Adrenal gland (tissue), 12 donors: ENCODE results near the gene CLIP4. TPM values are rescaled to one million over a fixed set of nuclear protein-coding genes. Genes with fewer than 3 reads are reported as not detected.

Experiments used
- DNase-seq, 7 donors: peaks; one replicate each; pipeline ENCODE4 v3.0.0-alpha.2; 2019 to 2020
- H3K27ac ChIP-seq, 5 donors: fragments of 200-600 bp; sonication (generic) in 4 of 5; 1 replicate in 3 of 5; 2 replicates in 2 of 5; pipeline versions ENCODE4 v1.5.1 to v1.8.0; 2016 to 2020; ENCODE audit warnings: mild to moderate bottlenecking in 1 of 5
- H3K27me3 ChIP-seq: fragments of 200-600 bp; 2 replicates; pipeline ENCODE4 v1.8.0; 2021
- H3K36me3 ChIP-seq, 2 donors: fragments of 200-600 bp; replicated peaks in 1 of 2; 1 replicate in 1 of 2; 2 replicates in 1 of 2; pipeline versions ENCODE4 v1.5.1 to v1.8.0; 2018 to 2022
- H3K4me1 ChIP-seq, 2 donors: fragments of 200-600 bp; replicated peaks in 1 of 2; 1 replicate in 1 of 2; 2 replicates in 1 of 2; pipeline versions ENCODE4 v1.5.1 to v1.8.0; 2018 to 2021
- H3K4me3 ChIP-seq, 4 donors: fragments of 200-600 bp; sonication (generic) in 3 of 4; one replicate each; pipeline ENCODE4 v1.5.1; 2016 to 2018
- H3K9me3 ChIP-seq, 3 donors: fragments of 200-600 bp; sonication (generic) in 1 of 3; replicated peaks in 1 of 3; 1 replicate in 2 of 3; 2 replicates in 1 of 3; pipeline versions ENCODE4 v1.5.1 to v1.8.0; 2016 to 2021
- POLR2A ChIP-seq, 2 donors: fragments of 450-650 bp; IDR thresholded peaks; one replicate each; pipeline ENCODE4 v1.6.1; 2017; ENCODE audit warnings: antibody characterized with exemption in 2 of 2, mild to moderate bottlenecking in 2 of 2, moderate library complexity in 1 of 2
- WGBS, 4 donors: extraction: QIAGEN DNeasy Blood & Tissue Kit in 2 of 4; methylation state at CpG; one replicate each; pipeline versions ENCODE4 v1.1.5 to v1.1.7; 2013 to 2017; 5-methylcytosine and 5-hydroxymethylcytosine counted together
- intact Hi-C, 2 donors: fragments of 100-400 bp; cut with DNase I; formaldehyde crosslinking; loops; one replicate each; pipeline versions ENCODE4 v1.14.1 to v1.15.0; 2022 to 2023
- polyA plus RNA-seq, 3 donors: library from polyadenylated mRNA; stranded (reverse); fragments of 200-250 nt in 2 of 3; fragments of 350-450 nt in 1 of 3; fragmentation: Illumina TruSeq in 1 of 3; extraction: RNeasy Lipid Tissue Mini Kit (QIAGEN cat#74804) in 1 of 3; gene quantifications; one replicate each; pipeline ENCODE4 v1.2.3, GENCODE V29; 2013 to 2014
- total RNA-seq, 9 donors: library from RNA; depleted of rRNA in 4 of 9; stranded (reverse); fragments of >200 nt in 4 of 9; fragments of 120-200 nt in 1 of 9; fragmentation: NEBNext Ultra II Directional in 1 of 9; extraction: Animal tissue kit (Norgen Biotek cat#: 25700) in 1 of 9; gene quantifications; one replicate each; pipeline versions ENCODE4 v1.1.0 to v1.2.4, GENCODE V29; 2013 to 2023
- TF ChIP-seq, protein P1 (sequence below), 6 experiments: fragments of 450-650 bp in 4 of 6; fragments of 200-600 bp in 2 of 6; sonication (generic) in 1 of 6; IDR thresholded peaks; 1 replicate in 5 of 6; 2 replicates in 1 of 6; pipeline versions ENCODE4 v1.5.1 to v1.8.0; 2016 to 2021; ENCODE audit warnings: antibody characterized with exemption in 6 of 6, mild to moderate bottlenecking in 2 of 6, moderate library complexity in 1 of 6
- donor health status: healthy with polysubstance abuse.
- donor health status: Bipolar disorder and iron deficiency.
- donor health status: DM: yes; HTN: yes; CAD: no.
- donor health status: DM: no; HTN: no; CAD: no.
- donor health status: DM: no; HTN: no; CAD: no.
- donor health status: DM: yes; HTN: yes; CAD: no.

CLIP4 gene
- total and polyA plus RNA-seq, 12 donors, result 6.1 to 30.5 (median 16.6) TPM

DNA sequence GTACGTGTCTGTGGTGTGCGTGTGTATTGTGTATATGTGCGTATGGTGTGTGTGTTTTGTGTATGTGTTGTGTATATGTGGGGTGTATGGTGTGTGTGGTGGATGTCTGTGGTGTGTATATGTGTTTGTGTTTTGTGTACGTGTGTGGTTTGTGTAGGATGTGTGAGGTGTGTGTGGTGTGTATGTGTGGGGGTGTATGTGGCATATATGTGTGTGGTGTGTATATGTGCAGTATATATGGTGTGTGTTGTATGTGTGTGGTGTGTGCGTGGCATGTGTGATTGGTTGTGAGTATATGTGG lies 101.3 kb downstream of the CLIP4 start:
- TF ChIP-seq POLR2A (IDR thresholded peaks at IDR 0.05), result no peak
- TF ChIP-seq, protein P1, sequence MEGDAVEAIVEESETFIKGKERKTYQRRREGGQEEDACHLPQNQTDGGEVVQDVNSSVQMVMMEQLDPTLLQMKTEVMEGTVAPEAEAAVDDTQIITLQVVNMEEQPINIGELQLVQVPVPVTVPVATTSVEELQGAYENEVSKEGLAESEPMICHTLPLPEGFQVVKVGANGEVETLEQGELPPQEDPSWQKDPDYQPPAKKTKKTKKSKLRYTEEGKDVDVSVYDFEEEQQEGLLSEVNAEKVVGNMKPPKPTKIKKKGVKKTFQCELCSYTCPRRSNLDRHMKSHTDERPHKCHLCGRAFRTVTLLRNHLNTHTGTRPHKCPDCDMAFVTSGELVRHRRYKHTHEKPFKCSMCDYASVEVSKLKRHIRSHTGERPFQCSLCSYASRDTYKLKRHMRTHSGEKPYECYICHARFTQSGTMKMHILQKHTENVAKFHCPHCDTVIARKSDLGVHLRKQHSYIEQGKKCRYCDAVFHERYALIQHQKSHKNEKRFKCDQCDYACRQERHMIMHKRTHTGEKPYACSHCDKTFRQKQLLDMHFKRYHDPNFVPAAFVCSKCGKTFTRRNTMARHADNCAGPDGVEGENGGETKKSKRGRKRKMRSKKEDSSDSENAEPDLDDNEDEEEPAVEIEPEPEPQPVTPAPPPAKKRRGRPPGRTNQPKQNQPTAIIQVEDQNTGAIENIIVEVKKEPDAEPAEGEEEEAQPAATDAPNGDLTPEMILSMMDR (IDR thresholded peaks at IDR 0.05), result no peak
- Histone ChIP-seq H3K4me1 (no peaks in the 10 kb centered on the region), H3K27me3 (no peaks in the 10 kb centered on the region), H3K27ac (no peak overlapping the region), H3K36me3 (no peaks in the 10 kb centered on the region), H3K4me3 (no peak overlapping the region), H3K9me3 (no peaks in the 10 kb centered on the region)
- intact Hi-C loops, result no loop called here
- DNase-seq, result no peak
- 84 to 90% (median 86%) methylated on average over 5 of the region's 5 CpGs for WGBS, 4 donors

DNA sequence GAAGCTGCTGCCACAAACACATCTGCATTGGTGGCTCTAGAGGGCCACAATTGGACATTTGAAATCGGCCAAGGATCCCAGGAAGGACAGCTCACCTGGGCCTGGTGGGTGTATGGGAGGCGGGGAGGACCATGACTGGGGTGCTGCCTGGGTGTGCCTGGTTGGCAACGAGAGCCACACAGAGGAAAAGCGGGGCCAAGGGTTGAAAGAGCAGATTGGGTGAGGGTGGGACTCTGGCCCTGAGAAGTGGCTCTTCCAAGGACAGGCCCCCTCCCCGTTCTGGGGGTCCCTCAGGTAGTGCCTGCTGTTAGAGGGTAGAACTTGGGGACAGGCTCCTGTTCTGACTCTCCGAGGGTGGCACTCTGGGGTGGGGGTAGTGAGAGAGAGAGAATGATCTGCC lies 102.9 kb downstream of the CLIP4 start:
- intact Hi-C loops, result no loop called here
- Histone ChIP-seq H3K9me3 (no peaks in the 10 kb centered on the region), H3K4me3 (no peak overlapping the region), H3K4me1 (no peaks in the 10 kb centered on the region), H3K27me3 (no peaks in the 10 kb centered on the region), H3K36me3 (no peaks in the 10 kb centered on the region), H3K27ac (no peak overlapping the region)
- WGBS, 4 donors, result 73 to 83% (median 78%) methylated on average over 6 of the region's 6 CpGs
- no peak for DNase-seq
- TF ChIP-seq, protein P1 (IDR thresholded peaks at IDR 0.05), result no peak
- TF ChIP-seq POLR2A (IDR thresholded peaks at IDR 0.05), result no peak

- peak in 1 of 7 donors; percentile 35 for DNase-seq
- no peaks in the 10 kb centered on the region for H3K36me3 ChIP-seq
- H3K27ac ChIP-seq, result no peak overlapping the region
- H3K4me3 ChIP-seq, result no peak overlapping the region
- TF ChIP-seq, protein P1 (IDR thresholded peaks at IDR 0.05), result no peak
- no peak for TF ChIP-seq POLR2A (IDR thresholded peaks at IDR 0.05)
- no peaks in the 10 kb centered on the region for H3K27me3 ChIP-seq
- intact Hi-C loops, result no loop called here
- no peaks in the 10 kb centered on the region for H3K4me1 ChIP-seq
- no peaks in the 10 kb centered on the region for H3K9me3 ChIP-seq
- WGBS, 4 donors, result 70 to 91% (median 82%) methylated on average over 4 of the region's 4 CpGs
These were observed 103.4 kb downstream of the CLIP4 start for GRCh38 chr2:29218550-29219125.

GRCh38 chr2:29219374-29219773 lies 104.2 kb downstream of the CLIP4 start:
- Histone ChIP-seq H3K27me3 (no peaks in the 10 kb centered on the region), H3K27ac (no peak overlapping the region), H3K9me3 (no peaks in the 10 kb centered on the region), H3K4me3 (no peak overlapping the region), H3K4me1 (no peaks in the 10 kb centered on the region), H3K36me3 (no peaks in the 10 kb centered on the region)
- 81 to 96% (median 94%) methylated on average over 3 to 4 of the region's 4 CpGs; no CpG with 5 or more reads in 1 of the 4 donors for WGBS, 4 donors
- DNase-seq, result peak in 1 of 7 donors; percentile 33
- intact Hi-C loops, result no loop called here
- no peak for TF ChIP-seq POLR2A (IDR thresholded peaks at IDR 0.05)
- TF ChIP-seq, protein P1 (IDR thresholded peaks at IDR 0.05), result no peak
